ENCODE data around the gene DNAJB11. TPM values are rescaled to one million over a fixed set of nuclear protein-coding genes. Genes with fewer than 3 reads are reported as not detected.

Gene DNAJB11
- total RNA-seq, 1 experiment from 2014 or later: 54.3 TPM

- Histone ChIP-seq H4K20me1 (ENCODE audit: insufficient read depth) (no peaks in the 10 kb centered on the region), H3K9me2 (ENCODE audit: insufficient read depth) (no peaks in the 10 kb centered on the region), H3K4me3 (replicated peaks in 1 of 2; ENCODE audit: low read depth in 1 of 2, low read length in 2 of 2) (no peak overlapping the region), H3K9me3 (ENCODE audit: control insufficient read depth in 1 of 2, insufficient read depth in 1 of 2, low read depth in 1 of 2, low read length in 2 of 2) (no peaks in the 10 kb centered on the region), H3K27me3 (ENCODE audit: insufficient read depth, low read length) (no peaks in the 10 kb centered on the region), H3K27ac (ENCODE audit: low read depth, low read length) (no peak overlapping the region), H3K4me2 (ENCODE audit: low read length) (peak overlapping the region; percentile 41), H2AFZ (ENCODE audit: low read depth, low read length, poor library complexity, severe bottlenecking) (no peak overlapping the region), H3K79me2 (ENCODE audit: insufficient read depth, low read length) (no peaks in the 10 kb centered on the region), H3K36me3 (ENCODE audit: control insufficient read depth in 1 of 2, insufficient read depth in 2 of 2, low read length in 2 of 2) (no peaks in the 10 kb centered on the region; a peak in 1 of 4 replicates), H3K4me1 (ENCODE audit: control insufficient read depth in 1 of 2, insufficient read depth in 2 of 2, low read length in 2 of 2) (peaks cover 9 to 17% of the 10 kb centered on the region in 2 experiments; a peak in 3 of 4 replicates), H3K9ac (ENCODE audit: low read length) (no peak overlapping the region)
- ATAC-seq: peak; percentile 65
- CTCF ChIA-PET: interaction anchor here (0.7 to 4.0 kb wide), 19 partner anchors 9 to 557 kb away, joined by 3 to 86 read pairs (median 5); partner anchors contain the start of gene DNAJB11
- RAD21 ChIA-PET (ENCODE audit: low non-redundant PET in 1 of 2, low total read pairs in 2 of 2, uncharacterized antibody in 2 of 2, unreplicated experiment in 2 of 2): interaction anchor here (1.0 to 2.0 kb wide), 6 partner anchors 76 to 557 kb away, joined by 3 to 6 read pairs (median 3); no protein-coding TSS in a partner anchor
- peak; percentile 1 for DNase-seq (ENCODE audit: low read depth, low spot score)
- TF ChIP-seq ZNF274 (IDR thresholded peaks at IDR 0.05; ENCODE audit: low read depth, low read length) (no peak), MAX (IDR thresholded peaks at IDR 0.05) (no peak), POLR2A (IDR thresholded peaks at IDR 0.05; ENCODE audit: borderline replicate concordance, extremely low read depth, insufficient read depth, insufficient read length) (no peak), SIN3A (IDR thresholded peaks at IDR 0.05; ENCODE audit: low read depth) (0 out of 2 replicates have a peak, but pooled peaks have one; percentile 13), POLR2AphosphoS5 (IDR thresholded peaks at IDR 0.05; ENCODE audit: low read depth, low read length) (no peak), EZH2 (IDR thresholded peaks at IDR 0.05) (no peak), ATF3 (IDR thresholded peaks at IDR 0.05) (no peak), YY1 (IDR thresholded peaks at IDR 0.05; ENCODE audit: extremely low read depth, insufficient replicate concordance, low read depth, low read length) (no peak), REST (IDR thresholded peaks at IDR 0.05; ENCODE audit: low read depth) (no peak), CTCF (IDR thresholded peaks at IDR 0.05 in 2 of 3, conservative IDR thresholded peaks at IDR 0.05 in 1 of 3; ENCODE audit: borderline replicate concordance in 1 of 3, insufficient read depth in 1 of 3, low read depth in 2 of 3, low read length in 2 of 3) (no peak; a peak in 1 of 6 replicates), CBX3 (IDR thresholded peaks at IDR 0.05; ENCODE audit: low read depth) (no peak), SP1 (IDR thresholded peaks at IDR 0.05; ENCODE audit: low read depth) (no peak), FOSL1 (IDR thresholded peaks at IDR 0.05; ENCODE audit: low read depth) (peak; percentile 30)
- POLR2A ChIA-PET: interaction anchor here (0.9 to 2.2 kb wide), 3 partner anchors 29 to 298 kb away, joined by 3 to 7 read pairs (median 6); partner anchors contain the start of gene DNAJB11
- BruUV-seq (replicated peaks): no TSS peak
- intact Hi-C loops (cut with micrococcal nuclease): loop anchor here (1.0 kb wide), 2 partner anchors 282 to 558 kb away; no protein-coding TSS in a partner anchor
Measured at GRCh38 chr3:186540835-186541226, 29.7 kb upstream of the DNAJB11 start.

Measured in HCT116 (cell line).